ENCODE results near the gene SLCO3A1. TPM values are rescaled to one million over a fixed set of nuclear protein-coding genes. Genes with fewer than 3 reads are reported as not detected.
A peak's percentile ranks its signal among the peaks of the same experiment; 100 is the strongest.

The SLCO3A1 gene
- polyA plus RNA-seq, 4 donors: 9.2 to 15.9 (median 12.1) TPM

DNA sequence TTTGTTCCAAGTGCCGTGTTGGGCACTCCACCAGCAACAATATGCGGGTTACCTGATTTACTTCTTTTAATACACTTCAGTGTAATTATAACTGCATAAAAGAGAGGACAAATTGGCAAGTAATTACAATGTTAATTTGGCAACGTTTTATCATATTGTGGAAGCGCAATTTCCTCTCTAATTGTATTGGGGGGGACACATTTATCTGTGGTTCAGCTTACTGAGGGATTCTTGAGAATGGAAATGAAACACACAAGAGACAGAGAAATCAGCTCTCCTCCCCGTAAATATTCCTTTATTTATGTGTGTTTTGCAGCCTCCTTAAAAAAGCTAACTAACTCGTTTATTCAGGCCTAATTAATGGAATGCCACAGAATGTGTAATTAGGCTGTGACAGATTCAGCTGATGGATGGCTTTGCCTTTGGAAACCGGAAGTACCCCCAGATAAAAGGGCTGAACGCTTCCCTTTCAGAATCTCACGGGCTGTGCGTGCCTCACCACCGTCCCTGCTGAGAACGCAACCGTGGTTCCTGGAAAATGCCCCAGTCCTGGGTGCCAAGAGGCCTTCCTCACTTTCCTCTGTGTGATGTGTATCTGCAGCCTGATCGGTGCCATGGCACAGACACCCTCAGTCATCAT, 293.1 kb downstream of the SLCO3A1 start:
- no peak for DNase-seq (ENCODE audit: low read depth in 4 of 4, low spot score in 3 of 4)

DNA sequence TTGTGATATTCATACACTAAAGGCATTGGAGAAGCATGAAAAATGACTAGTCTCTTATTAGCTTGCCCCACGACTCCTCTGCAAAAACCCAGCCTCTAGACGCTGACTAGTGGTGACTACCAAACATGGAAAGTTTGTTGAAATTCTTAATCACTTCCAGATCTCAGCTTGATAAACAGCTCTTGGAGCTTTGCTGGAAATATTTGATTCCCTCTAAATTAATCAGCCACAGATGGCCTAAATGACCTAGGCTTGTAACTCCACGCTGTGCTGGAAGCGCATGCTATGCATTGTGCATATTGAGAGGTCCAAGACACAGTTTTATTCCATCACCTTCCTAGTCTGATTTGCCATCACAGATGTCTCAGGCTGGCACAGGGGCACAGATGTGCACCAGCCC, 295.5 kb downstream of the SLCO3A1 start:
- DNase-seq (ENCODE audit: low read depth in 4 of 4, low spot score in 3 of 4): no peak

DNA sequence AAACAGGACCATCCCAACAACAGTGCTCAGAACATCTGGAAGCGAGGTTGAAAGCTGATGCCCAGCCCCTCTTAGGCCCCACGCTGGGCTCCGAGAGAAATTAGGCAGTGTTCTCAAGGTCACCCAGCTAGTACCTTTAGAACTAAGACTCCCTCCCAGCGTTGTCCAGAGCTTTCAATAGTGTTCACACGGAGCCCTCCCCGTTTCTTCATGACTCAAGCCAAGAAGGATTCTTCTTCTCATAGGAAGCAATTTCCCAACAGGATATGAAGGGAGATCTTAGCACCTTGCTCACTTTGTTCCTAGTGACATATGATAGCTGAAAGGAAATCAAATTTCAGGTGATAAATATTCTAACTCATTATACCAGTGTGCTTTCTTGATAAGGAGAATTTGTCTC, 296.0 kb downstream of the SLCO3A1 start:
- DNase-seq (ENCODE audit: low read depth in 4 of 4, low spot score in 3 of 4): no peak

DNA sequence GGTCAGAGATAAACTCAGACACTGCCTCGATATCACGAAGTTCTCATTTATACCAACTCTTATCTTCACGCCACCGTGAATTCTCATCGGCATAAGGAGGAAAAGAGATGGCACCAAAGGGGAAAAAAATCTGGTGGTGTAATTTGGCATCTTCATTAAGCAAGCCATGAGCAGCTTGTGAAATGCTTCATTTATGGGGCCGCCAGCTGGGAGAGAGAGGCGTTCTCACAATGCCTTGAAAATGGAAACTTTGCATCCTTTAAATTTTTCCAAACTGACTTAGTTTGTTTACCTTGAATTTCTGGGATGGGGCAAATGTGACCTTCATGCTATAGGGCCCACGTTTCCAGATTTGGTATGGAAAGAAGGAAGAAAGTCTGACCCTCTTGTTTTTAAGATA, 297.7 kb downstream of the SLCO3A1 start:
- DNase-seq (ENCODE audit: low read depth in 4 of 4, low spot score in 3 of 4): no peak

DNA sequence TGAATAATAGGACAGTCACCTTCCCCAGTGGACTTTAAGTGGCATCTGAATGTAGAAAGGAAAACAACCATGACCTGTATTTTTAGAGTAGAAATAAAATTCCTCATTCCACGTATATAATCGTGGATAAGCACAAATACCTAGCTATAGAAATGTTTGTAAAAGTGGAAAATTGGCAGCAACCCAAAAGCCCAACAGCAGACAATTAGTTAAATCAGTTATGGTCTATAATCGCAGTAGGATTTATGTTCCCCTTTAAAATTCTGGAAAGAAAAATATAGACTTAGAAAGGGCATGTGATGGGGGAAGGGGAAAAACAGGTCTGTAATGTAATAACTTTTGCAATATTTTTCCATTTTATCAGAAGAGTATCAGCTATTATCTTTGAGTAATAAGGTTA, 298.2 kb downstream of the SLCO3A1 start:
- no peak for DNase-seq (ENCODE audit: low read depth in 4 of 4, low spot score in 3 of 4)

DNA sequence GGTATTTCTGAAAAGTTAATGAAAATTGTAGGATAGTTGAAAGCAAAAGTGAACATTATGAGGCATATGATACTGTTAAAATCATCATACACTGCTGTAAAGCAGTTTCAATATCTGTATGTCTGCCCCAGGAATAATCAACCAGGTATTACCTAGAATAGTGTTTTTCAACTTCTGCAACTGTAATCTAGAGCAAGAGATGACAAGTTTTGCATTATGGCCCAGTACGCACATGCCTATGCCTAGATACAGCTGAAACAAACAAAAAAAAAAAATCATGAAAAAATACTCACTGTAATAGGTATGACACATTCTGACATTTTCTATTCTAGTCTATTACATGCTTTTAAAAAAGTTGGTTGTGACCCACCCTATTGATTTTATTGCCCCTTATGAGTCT, 299.5 kb downstream of the SLCO3A1 start:
- no peak for DNase-seq (ENCODE audit: low read depth in 4 of 4, low spot score in 3 of 4)

DNA sequence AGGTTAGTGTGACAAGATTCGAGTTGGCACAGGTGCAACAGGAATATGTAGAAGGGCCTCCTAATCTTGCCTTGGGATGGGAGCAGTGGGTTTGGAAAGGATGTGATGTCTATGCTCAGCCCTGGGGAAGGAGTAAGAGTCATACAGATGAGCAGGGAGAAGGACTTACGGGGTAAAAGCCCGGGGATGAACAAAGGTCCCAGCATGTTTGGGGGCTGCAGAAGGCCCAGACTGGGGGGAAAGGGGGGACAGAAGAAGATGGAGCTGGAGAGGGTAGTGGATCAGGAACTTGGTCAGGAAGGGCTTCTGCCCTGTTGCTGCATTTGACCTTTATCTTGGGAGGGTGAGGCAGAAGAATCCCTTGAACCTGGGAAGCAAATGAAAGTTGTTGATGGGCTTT, 300.1 kb downstream of the SLCO3A1 start:
- DNase-seq (ENCODE audit: low read depth in 4 of 4, low spot score in 3 of 4): no peak

DNA sequence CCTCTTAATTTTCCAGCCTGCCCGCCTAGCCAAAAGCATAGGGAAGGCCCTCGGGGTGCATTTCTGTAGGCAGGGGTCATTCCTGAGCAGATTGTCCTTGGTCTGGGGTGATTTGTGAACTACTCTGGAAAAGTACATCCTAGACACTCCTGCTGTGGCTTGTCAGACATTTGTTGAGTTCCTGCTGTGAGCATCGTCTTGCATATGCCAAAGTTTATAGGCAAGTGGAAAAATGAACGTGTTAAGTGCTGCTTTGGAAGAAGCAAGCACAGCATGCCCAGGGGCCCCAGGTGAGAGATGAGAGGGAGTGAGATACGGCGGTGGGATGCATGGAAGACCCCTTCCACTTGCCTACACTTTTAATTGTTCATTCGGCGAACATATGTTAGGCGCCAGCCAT, 302.4 kb downstream of the SLCO3A1 start:
- DNase-seq (ENCODE audit: low read depth in 4 of 4, low spot score in 3 of 4): no peak

DNA sequence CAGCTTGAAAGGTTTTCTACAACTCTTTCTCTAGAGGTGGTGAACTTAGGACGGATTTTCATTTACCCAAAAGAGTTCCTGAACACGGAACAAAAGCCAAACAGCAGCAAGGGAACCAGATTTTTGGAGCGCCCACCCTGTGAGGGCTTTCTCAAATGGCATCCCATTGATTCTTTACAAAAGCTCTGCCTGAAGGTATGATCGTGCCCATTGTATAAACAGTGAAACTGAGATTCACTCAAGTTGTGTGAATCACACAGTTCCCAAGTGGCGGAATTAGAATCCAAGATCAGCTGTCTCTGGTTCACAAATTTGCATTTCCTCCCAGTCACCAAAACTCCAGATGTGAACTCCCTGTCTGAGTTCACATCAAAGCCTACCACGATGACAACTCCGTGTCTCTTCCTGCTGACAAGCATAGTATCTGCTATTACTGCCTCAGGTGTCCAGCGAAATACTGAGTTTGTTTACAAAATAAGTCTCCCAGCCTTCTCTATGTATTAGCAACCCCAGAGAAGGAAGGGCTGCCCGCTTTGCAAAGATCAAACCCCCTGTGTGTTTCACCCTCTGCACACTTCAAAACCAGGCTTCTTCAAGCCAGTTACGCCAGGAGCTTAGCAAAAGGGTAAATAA, 304.3 kb downstream of the SLCO3A1 start:
- no peak for DNase-seq (ENCODE audit: low read depth in 4 of 4, low spot score in 3 of 4)

DNA sequence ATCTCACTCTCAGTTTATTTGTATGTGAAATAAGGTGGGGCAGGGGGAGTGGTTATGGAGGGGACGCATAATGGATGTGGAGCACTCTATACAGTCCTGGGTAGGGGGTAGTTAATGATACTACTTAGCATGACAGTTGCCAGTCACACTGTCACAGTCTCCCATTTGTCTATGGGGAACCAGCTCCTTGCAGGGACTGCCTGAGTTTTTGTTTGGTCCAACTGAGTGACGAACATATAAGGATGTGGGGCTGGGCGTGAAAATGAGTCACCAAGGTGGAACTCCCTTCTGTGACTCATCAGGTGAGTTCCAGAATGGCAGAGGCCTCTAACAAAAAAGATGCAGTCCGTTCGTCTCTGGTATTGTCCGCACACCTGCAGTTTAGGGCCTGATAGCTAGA, 304.9 kb downstream of the SLCO3A1 start:
- no peak for DNase-seq (ENCODE audit: low read depth in 4 of 4, low spot score in 3 of 4)

DNA sequence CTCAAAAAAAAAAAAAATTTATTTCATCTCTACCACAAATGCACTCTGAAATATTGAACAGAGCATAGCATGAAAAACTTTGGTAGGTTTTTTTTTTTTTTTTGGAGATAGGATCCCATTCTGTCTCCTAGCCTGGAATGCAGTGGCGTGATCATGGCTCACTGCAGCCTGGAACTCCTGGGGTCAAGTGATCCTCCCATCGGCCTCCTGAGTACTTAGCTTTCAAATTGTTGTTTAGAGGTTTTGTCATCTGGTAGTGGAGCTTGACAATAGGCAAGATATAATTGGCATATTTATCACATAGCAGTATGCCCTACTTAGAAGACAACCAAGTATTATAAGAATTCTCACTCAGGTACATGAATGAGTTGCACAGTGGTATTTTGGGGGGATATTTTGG, 306.0 kb downstream of the SLCO3A1 start:
- DNase-seq (ENCODE audit: low read depth in 4 of 4, low spot score in 3 of 4): no peak

DNA sequence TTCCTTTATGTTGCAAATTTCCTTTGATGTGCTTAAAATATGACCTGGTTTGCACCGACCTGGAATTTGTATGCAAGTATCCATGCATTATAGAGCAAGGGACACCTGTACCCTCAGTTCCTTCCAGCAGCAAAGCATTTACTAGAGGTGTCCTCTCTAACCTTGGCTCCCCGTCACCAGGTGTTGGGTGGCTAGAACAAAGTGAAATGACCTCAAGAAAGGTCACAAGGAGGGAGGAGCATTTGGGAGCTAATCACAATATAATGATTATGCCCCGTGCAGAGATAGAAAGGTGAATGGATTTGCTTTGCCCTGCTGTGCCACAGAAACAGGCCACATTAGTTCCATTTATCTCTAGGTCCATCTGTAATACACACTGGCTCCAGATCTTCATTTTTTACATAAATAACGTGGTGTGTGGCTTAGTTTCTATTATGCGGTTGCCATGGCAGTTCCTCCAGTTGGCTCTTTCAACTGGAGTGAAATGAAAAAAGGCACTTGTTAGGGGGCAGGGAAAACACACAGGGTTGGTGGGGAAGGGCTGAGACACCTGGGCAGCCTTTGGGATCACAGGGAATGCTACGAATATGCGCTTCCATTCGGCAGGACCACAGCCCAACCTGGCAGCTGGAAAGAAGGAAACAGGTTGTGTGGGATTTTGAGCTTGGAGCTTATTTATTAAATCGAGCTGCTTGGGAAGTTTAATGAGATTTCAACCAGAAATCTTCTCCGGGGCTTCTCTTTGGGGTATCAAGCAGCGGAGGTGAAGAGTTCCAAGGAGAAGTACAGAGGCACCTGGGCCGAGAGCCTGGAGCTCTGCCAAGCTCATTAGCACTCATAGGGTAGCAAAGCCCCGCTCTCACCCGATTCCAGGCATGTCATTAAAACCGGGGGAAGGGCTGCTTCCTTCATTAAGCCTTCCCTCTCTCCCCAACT, 306.7 kb downstream of the SLCO3A1 start:
- DNase-seq (ENCODE audit: low read depth in 4 of 4, low spot score in 3 of 4): no peak

DNA sequence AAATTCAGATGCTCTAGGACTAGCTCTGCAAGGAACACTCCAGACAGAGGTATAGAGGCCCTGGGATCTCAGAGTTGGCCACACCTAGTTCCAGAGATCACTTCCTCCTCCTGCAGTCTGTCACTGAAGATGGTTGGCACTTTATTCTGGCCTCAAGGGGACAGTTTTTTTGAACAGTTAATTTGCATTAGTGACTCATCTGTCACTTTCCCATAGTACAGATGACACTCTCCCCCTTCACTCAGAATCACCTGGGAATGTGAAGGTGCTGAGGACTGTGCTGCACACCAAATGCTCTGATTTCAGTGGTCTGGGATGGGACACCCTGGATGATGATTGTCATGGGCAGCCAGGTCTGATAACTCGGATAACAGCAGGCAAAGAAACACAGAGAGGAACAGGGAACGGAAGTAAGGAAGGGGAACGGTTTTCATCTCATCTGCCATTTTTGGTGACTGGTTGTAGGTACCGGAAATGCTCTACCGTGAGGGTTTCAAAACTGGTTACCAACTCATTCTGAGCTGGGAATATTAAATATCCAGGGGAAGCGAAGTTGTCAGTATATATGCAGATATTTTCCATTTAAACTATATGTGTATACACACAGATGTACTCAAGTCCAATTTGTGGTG, 307.6 kb downstream of the SLCO3A1 start:
- no peak for DNase-seq (ENCODE audit: low read depth in 4 of 4, low spot score in 3 of 4)

DNA sequence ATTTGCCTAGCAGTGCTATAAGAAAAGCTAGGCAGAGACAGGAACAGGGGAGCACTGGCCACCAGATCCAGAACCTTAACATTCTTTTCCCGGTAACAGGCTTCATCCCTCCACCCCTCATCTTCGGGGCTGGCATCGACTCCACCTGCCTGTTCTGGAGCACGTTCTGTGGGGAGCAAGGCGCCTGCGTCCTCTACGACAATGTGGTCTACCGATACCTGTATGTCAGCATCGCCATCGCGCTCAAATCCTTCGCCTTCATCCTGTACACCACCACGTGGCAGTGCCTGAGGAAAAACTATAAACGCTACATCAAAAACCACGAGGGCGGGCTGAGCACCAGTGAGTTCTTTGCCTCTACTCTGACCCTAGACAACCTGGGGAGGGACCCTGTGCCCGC, 309.1 kb downstream of the SLCO3A1 start:
- no peak for DNase-seq (ENCODE audit: low read depth in 4 of 4, low spot score in 3 of 4)

DNA sequence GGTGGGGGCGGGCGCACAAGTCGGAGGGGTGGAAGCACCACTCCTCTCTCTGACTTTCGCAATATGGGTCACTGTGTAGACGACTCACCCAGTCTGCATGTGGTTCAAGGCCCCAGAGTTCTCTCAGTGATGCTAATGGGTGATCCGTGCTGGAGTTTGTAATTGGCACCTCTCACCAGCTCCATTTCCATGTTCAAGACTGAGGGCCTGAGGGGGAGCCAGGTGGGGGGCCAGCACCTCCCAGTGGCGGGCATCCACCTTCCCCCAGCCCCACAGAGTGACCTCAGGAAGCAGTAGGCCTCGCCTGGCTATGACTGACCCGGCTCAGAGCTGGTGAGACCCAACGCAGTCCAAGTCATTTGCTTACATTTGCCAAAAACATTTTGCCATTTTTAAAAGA, 310.1 kb downstream of the SLCO3A1 start:
- no peak for DNase-seq (ENCODE audit: low read depth in 4 of 4, low spot score in 3 of 4)

DNA sequence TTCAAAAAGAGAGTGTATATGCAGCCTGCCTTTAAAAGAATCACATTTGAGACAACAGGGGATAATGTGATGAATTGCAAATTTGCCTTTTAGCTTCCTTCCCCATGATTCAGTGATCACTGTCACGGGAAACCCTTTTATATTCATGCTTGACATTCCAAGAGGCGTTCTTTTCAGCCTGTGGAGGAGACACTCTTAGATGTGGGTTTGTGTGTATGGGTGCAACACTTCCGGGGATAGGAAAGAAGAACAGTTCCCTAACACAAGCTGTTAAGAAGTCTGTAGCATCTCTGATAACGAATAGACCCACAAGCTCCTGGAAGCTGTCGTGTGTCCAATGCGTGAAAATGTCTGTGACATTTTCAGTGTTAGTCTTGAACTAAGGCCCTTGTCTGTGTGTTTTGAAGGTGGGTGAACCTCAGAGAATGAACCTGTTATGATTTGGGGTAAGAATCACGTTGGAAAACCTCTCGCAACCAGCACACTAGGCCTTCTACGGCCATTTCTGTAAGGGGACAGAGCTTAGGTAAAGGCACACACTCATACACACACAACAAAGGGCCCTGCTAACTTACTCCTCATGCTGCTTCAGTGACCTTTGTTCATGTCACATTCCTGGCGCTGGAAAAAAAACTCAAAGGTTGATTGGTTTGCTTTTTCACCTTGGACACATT, 311.0 kb downstream of the SLCO3A1 start:
- peak in 1 of 4 donors; percentile 38 for DNase-seq (ENCODE audit: low read depth in 4 of 4, low spot score in 3 of 4)

DNA sequence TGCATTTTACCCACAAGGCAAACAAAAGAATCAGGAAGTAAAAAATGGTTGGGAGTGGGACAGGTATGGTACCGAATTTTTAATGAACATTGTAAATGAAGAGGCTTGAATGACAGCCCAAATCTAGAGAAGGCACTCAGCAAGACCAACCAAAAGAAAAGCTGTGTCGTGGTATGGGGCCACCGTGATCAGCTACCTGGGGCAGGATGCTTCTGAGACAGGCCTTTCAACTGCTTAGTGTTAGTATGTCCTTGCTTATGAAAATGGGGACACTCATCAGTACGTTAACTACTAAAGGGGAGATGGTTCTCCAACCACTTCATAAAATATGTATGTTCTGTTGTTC, 311.5 kb downstream of the SLCO3A1 start:
- DNase-seq (ENCODE audit: low read depth in 4 of 4, low spot score in 3 of 4): no peak

DNA sequence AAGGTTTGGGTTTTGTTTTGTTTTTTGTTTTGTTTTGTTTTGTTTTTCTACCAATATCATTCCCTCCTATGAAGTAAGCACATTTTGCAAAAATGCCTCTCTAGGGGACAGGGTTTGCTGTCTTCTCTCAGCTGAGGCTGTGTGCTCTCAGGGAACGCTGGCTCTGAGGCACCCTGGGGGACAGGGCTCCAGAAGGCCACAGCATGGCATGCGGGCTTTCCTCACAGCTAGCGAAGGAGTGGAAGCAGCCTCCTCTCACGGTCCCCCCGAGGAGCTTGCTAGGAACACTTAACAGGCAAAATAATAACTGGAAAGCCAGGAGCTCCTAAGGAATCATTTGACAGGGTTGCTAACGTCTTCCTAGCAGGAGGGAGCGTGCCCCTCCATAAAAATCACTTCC, 312.5 kb downstream of the SLCO3A1 start:
- no peak for DNase-seq (ENCODE audit: low read depth in 4 of 4, low spot score in 3 of 4)

DNA sequence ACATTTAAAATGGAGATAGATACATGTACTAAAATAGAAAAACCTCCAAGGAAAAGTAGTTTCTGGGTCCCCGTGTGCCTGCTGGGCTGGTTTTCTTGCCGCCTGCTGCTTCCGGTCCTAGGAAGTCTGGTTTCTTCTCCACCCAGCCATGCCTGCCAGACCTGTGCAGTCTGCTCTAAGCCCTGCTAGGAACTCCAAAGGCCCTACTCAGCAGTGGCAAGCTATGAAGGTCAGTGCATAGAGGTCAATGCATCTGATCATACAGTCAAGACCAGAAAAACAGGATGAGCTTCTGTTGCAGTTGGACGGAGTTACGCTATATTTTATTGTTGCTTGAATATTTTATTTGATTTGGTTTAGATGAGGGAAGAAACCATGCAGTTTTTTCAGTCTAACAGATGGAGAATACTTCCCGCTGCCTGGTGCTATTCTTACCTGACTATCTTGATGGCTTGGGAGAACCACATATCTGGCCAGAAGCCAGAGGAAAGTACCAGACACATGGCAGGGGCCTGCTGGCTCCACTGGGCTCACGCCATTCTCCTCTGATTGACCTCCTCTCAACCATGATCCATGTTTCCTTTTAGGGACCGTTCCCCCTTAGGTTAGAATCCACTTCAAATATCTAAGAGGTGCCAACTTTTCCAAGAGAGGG, 313.4 kb downstream of the SLCO3A1 start:
- DNase-seq (ENCODE audit: low read depth in 4 of 4, low spot score in 3 of 4): no peak

DNA sequence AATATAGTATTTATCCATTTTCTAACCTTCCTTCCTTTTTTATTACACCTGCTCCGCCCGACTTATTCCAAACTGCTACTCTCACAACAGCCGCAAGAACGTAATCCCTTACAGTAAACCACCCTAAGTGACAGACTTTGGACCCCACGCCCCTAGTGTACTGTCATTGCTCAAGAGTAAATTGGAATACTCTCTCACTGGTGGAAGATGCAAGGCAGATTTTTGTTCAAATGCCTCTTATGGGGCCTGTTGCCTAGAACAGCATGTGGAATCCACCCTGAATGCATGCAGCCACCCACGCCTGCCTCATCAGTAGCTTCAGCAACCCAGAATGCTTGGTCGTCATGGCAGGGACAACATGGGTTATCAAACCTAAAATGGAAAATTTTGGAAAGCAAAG, 313.9 kb downstream of the SLCO3A1 start:
- DNase-seq (ENCODE audit: low read depth in 4 of 4, low spot score in 3 of 4): no peak

Data from right renal pelvis (tissue), 4 donors.